ENCODE data around the gene YOD1.

DNA sequence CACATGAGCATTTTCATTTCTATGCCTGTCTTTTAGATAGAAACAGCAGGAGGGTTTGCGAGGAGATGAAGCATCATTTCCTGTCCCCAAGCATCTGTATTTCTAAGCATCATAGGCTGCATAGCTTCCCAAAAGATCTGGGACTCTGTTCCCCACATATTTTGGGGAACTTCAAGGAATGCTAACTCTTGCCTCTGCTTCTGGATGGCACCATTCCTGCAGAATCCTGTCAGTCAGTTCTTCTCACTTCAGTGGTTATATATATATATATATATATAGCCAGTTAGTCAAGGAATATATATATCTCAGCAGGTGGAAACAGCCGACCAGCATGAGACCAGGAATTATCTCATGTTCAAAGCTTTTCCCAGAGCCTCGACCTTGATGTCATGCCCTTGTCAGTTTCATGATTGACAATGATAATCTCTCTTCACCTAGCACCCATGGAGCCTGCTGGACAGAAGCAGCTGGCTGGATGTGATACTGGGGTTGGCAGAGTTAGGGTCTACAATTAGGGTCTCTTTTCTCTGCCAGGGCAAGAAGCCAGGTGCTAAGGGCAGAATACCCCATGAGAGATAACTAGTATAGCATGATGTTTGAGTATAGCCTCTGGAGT, 4.5 kb upstream of the YOD1 start:
- TF ChIP-seq, protein P1, sequence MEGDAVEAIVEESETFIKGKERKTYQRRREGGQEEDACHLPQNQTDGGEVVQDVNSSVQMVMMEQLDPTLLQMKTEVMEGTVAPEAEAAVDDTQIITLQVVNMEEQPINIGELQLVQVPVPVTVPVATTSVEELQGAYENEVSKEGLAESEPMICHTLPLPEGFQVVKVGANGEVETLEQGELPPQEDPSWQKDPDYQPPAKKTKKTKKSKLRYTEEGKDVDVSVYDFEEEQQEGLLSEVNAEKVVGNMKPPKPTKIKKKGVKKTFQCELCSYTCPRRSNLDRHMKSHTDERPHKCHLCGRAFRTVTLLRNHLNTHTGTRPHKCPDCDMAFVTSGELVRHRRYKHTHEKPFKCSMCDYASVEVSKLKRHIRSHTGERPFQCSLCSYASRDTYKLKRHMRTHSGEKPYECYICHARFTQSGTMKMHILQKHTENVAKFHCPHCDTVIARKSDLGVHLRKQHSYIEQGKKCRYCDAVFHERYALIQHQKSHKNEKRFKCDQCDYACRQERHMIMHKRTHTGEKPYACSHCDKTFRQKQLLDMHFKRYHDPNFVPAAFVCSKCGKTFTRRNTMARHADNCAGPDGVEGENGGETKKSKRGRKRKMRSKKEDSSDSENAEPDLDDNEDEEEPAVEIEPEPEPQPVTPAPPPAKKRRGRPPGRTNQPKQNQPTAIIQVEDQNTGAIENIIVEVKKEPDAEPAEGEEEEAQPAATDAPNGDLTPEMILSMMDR (IDR thresholded peaks at IDR 0.05; ENCODE audit: borderline replicate concordance, extremely low read depth, low read length, poor library complexity, severe bottlenecking), result no peak
- no peak for TF ChIP-seq EZH2 (IDR thresholded peaks at IDR 0.05; ENCODE audit: borderline replicate concordance, low read depth, low read length, severe bottlenecking)
